HFFc6 (cell line): ENCODE results near the gene NARF. TPM values are rescaled to one million over a fixed set of nuclear protein-coding genes. Genes with fewer than 3 reads are reported as not detected.

Experiments
- DNase-seq: peaks from one replicate; pipeline ENCODE4 v3.0.0-alpha.2; 2018
- H3K27ac Mint-ChIP-seq: 2 replicates; pipeline ENCODE4 v1.8.0; 2020; ENCODE audit warnings: mild to moderate bottlenecking, mixed read lengths
- H3K27me3 Mint-ChIP-seq: 2 replicates; pipeline ENCODE4 v1.8.0; 2021; ENCODE audit warnings: mild to moderate bottlenecking, moderate library complexity, mixed read lengths; ENCODE audit not compliant: insufficient read depth
- H3K36me3 Mint-ChIP-seq: 2 replicates; pipeline ENCODE4 v1.8.0; 2021; ENCODE audit warnings: low read depth, mixed read lengths
- H3K4me1 Mint-ChIP-seq: 2 replicates; pipeline ENCODE4 v1.8.0; 2020; ENCODE audit warnings: low read depth, mixed read lengths
- H3K4me3 Mint-ChIP-seq: 2 replicates; pipeline ENCODE4 v1.8.0; 2020; ENCODE audit warnings: mild to moderate bottlenecking, moderate library complexity, mixed read lengths
- H3K9me3 Mint-ChIP-seq: 2 replicates; pipeline ENCODE4 v1.8.0; 2020; ENCODE audit warnings: mild to moderate bottlenecking, mixed read lengths
- CTCF ChIP-seq: fragments of 200-600 bp; sonication (generic); IDR thresholded peaks from 2 replicates; pipeline ENCODE4 v1.5.0; 2021; ENCODE audit warnings: antibody characterized with exemption, mild to moderate bottlenecking
- total RNA-seq, 6 experiments: library from RNA; stranded (reverse); fragmentation: NEBNext Ultra II Directional; extraction: Animal tissue kit (Norgen Biotek cat#: 25700); gene quantifications; 2 replicates in 1 of 6; 3 replicates in 5 of 6; pipeline ENCODE4 v1.2.3, GENCODE V29; 2021

The NARF gene
- total RNA-seq, 6 experiments from 2014 or later, result 25.2 to 38.1 (median 28.8) TPM

- no peak for TF ChIP-seq CTCF
- Mint-ChIP-seq H3K9me3 (no peaks in the 10 kb centered on the region), H3K4me3 (no peak overlapping the region), H3K27ac (no peak overlapping the region), H3K4me1 (peaks cover 6% of the 10 kb centered on the region), H3K36me3 (no peaks in the 10 kb centered on the region; the same call in 1 of the 2 replicates), H3K27me3 (no peaks in the 10 kb centered on the region; the same call in 1 of the 2 replicates)
- DNase-seq, result no peak
Measured at GRCh38 chr17:82439194-82439828, 19.2 kb upstream of the NARF start.

- no peaks in the 10 kb centered on the region for H3K9me3 Mint-ChIP-seq
- DNase-seq, result no peak
- H3K36me3 Mint-ChIP-seq, result no peaks in the 10 kb centered on the region; the same call in 1 of the 2 replicates
- H3K4me3 Mint-ChIP-seq, result no peak overlapping the region
- no peak overlapping the region for H3K27ac Mint-ChIP-seq
- no peaks in the 10 kb centered on the region; the same call in 1 of the 2 replicates for H3K27me3 Mint-ChIP-seq
- H3K4me1 Mint-ChIP-seq, result peaks cover 6% of the 10 kb centered on the region
- TF ChIP-seq CTCF, result no peak
Measured at GRCh38 chr17:82439829-82440365, 18.6 kb upstream of the NARF start.

GRCh38 chr17:82440469-82440981 is 18.0 kb upstream of the NARF start:
- no peak for DNase-seq
- H3K27me3 Mint-ChIP-seq, result no peaks in the 10 kb centered on the region
- H3K4me1 Mint-ChIP-seq, result no peaks in the 10 kb centered on the region
- H3K4me3 Mint-ChIP-seq, result no peak overlapping the region
- no peaks in the 10 kb centered on the region for H3K9me3 Mint-ChIP-seq
- TF ChIP-seq CTCF, result no peak
- no peak overlapping the region for H3K27ac Mint-ChIP-seq
- H3K36me3 Mint-ChIP-seq, result no peaks in the 10 kb centered on the region; the same call in 1 of the 2 replicates

- TF ChIP-seq CTCF, result no peak
- Mint-ChIP-seq H3K9me3 (no peaks in the 10 kb centered on the region), H3K4me1 (no peaks in the 10 kb centered on the region), H3K27me3 (no peaks in the 10 kb centered on the region; the same call in 1 of the 2 replicates), H3K27ac (no peak overlapping the region), H3K4me3 (no peak overlapping the region), H3K36me3 (no peaks in the 10 kb centered on the region; the same call in 1 of the 2 replicates)
- no peak for DNase-seq
Measured at GRCh38 chr17:82440991-82441627, 17.4 kb upstream of the NARF start.

- H3K4me1 Mint-ChIP-seq, result no peaks in the 10 kb centered on the region
- no peak for DNase-seq
- no peak for TF ChIP-seq CTCF
- no peak overlapping the region for H3K27ac Mint-ChIP-seq
- no peak overlapping the region for H3K4me3 Mint-ChIP-seq
- no peaks in the 10 kb centered on the region for H3K9me3 Mint-ChIP-seq
- no peaks in the 10 kb centered on the region; the same call in 1 of the 2 replicates for H3K36me3 Mint-ChIP-seq
- no peaks in the 10 kb centered on the region; the same call in 1 of the 2 replicates for H3K27me3 Mint-ChIP-seq
Measured at GRCh38 chr17:82441691-82442487, 16.7 kb upstream of the NARF start.
